NOMO-1 (cell line): ENCODE data around the gene IDUA.
"Not testable (repeated sequence)": the region's sequence is repeated elsewhere in the genome, so short reads cannot be mapped to it uniquely, and the experiment has no call there.

Experiments
- DNase-seq, 2 experiments: peaks; one replicate each; lab custom pipeline; 2025; ENCODE audit not compliant: unreplicated experiment in 2 of 2; lab: John Stamatoyannopoulos, UW

Gene IDUA

GRCh38 chr4:999240-999863, 12.5 kb downstream of the IDUA start:
- not testable (repeated sequence) for DNase-seq

- DNase-seq, result no peak
Observed at GRCh38 chr4:999882-1000425, 13.1 kb downstream of the IDUA start.

DNA sequence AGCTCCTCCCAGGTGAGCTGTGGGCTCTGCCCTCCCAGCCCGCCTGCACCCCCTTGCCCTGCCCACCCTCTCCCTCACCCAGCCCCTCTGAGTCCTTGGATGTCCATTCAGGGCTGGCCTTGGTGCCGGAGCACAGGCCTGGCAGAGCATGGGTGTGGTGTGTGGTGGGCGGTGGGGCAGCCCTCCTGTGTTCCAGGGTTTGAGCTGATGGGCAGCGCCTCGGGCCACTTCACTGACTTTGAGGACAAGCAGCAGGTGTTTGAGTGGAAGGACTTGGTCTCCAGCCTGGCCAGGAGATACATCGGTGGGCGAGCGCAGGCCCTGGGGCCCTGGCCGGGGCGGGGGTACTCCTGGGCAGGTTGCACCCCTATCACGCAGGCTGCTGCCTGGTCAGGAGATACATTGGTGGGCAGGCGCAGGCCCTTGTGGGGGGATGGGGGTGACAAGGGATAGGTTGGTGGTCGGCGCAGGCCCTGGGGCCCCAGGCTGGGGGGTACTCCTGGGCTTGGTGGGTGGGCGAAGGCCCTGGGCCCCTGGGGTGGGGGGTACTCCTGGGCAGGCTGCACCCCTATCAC, 13.9 kb downstream of the IDUA start:
- no peak for DNase-seq

DNA sequence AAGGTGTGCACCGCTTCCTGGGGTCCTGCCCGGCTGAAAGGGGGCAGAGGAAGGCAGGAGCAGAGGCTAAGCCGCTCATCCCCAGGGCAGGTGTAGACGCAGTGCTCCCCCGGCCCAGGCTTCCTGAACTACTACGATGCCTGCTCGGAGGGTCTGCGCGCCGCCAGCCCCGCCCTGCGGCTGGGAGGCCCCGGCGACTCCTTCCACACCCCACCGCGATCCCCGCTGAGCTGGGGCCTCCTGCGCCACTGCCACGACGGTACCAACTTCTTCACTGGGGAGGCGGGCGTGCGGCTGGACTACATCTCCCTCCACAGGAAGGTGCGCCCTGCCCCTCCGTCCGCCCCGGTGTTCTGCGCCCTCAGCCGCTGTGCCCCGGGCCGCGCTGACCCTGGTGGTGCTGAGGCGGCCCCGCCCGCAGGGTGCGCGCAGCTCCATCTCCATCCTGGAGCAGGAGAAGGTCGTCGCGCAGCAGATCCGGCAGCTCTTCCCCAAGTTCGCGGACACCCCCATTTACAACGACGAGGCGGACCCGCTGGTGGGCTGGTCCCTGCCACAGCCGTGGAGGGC, 14.8 kb downstream of the IDUA start:
- no peak for DNase-seq

DNA sequence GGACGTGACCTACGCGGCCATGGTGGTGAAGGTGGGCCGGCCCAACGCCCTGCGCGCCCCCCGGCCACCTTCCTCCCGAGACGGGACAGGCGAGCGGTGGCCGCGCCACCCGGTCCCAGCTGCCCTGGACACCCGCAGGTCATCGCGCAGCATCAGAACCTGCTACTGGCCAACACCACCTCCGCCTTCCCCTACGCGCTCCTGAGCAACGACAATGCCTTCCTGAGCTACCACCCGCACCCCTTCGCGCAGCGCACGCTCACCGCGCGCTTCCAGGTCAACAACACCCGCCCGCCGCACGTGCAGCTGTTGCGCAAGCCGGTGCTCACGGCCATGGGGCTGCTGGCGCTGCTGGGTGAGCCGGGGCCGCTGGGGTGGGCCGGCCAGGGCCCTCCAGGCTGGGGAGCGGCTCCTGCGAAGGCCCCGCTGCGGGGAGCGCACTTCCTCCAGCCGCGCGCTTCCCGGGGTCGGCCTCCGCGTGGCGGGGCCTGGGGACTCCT, 15.3 kb downstream of the IDUA start:
- peak; percentile 8 to 18 for DNase-seq

- DNase-seq, result no peak
Observed at GRCh38 chr4:1002631-1003251, 15.9 kb downstream of the IDUA start.

GRCh38 chr4:1003271-1004070, 16.6 kb downstream of the IDUA start:
- no peak for DNase-seq

GRCh38 chr4:1004071-1004418, 17.2 kb downstream of the IDUA start:
- DNase-seq, result no peak

DNA sequence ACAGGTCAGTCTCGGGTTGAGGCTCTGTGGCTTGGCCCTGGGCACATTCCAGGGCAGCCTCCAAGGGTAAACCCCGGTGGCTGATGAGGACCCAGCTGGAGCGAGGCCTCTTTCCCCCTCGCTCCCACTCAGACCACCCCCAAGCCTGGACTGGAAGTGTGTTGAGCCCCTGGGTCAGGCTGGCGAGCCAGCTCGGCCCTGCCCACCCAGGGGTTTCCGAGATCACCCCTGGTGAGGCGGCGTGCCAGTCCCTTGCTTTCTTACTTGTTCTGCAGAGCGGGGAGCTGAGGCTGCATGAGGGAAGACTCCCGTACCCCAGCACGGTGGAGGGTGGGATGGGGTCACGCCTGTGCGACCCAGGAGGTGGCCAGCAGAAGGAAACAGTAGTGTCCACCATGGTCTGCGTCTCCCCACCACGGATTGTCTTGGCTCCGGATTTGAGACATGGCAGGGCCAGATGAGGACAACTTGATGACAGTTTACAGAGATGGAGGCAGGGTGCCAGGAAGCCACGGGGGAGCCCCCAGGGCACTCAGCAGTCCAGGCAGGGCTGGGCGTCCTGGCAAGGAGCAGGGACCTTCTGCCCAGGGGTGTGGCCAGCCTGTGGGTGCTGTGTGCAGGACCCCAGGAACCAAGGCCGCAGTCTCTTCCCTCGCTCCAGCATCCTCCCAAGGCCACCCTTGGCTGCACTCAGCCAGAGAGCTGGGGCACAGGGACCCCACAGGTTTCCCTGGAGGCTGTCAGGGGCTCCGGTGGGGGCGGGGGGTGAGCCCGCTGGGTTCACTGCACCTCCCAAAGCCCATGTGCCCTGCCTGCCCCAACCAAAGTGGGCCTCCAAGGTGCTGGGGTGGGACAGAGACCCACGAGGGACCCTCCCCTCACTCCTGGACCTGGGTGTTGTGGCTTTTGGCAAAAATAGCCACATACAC, 18.0 kb downstream of the IDUA start:
- DNase-seq, result no peak

GRCh38 chr4:1006856-1007255, 20.0 kb downstream of the IDUA start:
- DNase-seq, result peak in 1 of 2 experiments; percentile 9

GRCh38 chr4:1008840-1009541, 22.1 kb downstream of the IDUA start:
- DNase-seq, result no peak

DNA sequence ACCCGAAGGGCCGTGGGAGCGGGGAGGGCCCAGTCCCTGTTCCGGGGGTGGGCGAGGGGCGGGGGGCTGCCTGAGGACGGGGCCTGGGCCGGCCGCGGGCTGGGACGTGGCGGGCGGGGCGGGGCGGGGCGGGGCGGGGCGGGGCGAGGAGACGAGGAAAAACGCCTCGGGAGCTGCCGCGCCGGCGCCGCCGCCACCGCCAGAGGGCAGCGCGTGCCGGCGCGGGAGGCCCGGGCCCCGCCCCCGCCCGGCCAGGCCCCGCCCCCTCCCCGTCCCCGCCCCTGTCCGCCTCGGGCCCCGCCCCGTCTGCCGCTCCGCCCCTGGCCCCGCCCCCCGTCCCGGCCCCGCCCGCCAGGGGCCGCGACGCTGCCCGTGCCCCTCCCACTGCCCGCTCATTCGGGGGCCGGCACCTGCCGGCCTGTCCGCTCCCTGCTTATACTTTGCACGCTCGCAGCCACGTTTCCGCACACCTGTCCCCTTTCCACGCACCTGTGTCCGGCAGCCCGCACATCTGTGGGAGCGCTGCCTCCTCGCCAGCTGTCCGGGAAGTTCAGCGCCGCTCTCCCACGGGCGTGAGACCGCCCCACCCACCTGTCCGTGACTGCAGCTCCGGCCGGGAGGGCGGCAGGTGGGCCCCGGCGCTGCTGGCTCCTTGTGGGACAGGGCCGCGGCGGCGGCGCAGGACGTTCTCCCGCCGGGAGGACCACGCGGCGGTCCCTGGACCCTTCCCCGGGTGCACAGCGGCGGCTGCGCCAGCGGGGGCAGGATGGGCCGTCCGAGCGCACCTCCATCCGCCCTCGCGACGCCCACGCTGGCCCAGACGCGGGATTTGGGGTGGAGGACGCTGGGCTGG, 22.9 kb downstream of the IDUA start:
- peak; percentile 44 to 71 for DNase-seq

GRCh38 chr4:1010395-1011021, 23.7 kb downstream of the IDUA start:
- DNase-seq, result peak; percentile 85 to 93

DNA sequence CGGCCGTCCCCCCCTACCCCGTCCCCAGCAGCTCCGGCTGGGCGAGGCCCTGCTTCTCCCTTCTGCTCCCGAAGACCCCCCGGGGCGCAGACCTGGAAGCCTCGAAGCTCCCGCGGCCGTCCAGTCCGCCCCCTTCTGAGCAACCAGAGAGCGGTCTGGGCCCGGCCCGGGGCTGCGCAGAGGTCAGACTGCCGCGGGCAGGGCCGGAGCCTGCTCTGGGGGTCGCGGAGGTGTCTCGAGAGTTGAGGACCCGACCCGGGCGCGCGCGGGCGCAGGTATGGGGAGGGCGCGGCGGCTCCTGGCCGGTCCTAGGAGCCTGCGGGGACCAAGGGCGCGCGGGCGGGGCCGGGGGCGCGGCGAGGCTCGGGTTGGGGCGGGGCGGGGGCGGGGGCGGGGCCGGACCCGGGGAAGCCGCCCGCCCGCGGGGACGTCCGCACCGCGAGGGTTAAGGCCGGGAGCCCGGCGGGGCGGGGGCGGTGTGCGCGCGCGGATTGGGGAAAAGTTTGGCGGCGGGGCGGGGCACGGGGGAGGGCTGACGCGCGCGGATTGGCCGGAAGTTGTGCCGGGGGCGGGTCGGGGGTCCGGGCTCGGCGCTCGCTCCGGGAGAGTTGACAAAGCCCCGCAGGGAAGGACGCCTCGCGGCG, 24.3 kb downstream of the IDUA start, which contains the start of gene FGFRL1:
TSS of gene FGFRL1 (plus strand) at position 605 of the 644 bp plus-strand sequence. CDS start 860 bp downstream, outside the sequence.
- peak; percentile 80 to 94 for DNase-seq

DNA sequence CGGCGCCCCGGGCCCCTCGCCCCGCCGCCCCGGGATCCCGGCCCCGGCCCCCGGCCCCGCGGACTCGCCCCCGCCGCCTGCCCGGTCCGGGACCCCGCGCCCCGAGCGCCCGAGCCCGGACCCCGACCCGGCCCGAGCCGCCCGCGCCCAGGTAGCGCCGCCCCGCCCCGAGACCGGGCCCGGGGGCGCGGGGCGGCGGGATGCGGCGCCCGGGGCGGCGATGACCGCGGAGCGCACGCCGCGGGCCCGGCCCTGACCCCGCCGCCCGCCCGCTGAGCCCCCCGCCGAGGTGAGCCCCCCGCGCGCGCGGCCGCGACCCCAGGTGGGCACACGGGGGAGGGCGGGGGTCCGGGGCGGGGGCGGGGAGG, 24.8 kb downstream of the IDUA start:
- no peak for DNase-seq

GRCh38 chr4:1012034-1012739, 25.3 kb downstream of the IDUA start:
- no peak for DNase-seq
